Fibroblast of upper back skin (primary cell): ENCODE data around the gene RNU1-3.

Experiments
- DNase-seq: peaks from one replicate; pipeline ENCODE4 v3.0.0-alpha.2; 2013

Gene RNU1-3

GRCh38 chr1:16617778-16618580 is 48.8 kb downstream of the RNU1-3 start:
- DNase-seq = no peak

GRCh38 chr1:16617114-16617631 is 49.6 kb downstream of the RNU1-3 start:
- DNase-seq = no peak
